GM18502 (cell line): ENCODE measurements around the gene BRPF1.
A peak's percentile ranks its signal among the peaks of the same experiment; 100 is the strongest.
"Not testable (repeated sequence)": the region's sequence is repeated elsewhere in the genome, so short reads cannot be mapped to it uniquely, and the experiment has no call there.

Experiments
- ATAC-seq: cut with Tn5 transposase; IDR thresholded peaks from one replicate; pipeline ENCODE4 v1.9.1; 2021; ENCODE audit warnings: mild to moderate bottlenecking; ENCODE audit not compliant: unreplicated experiment, poor library complexity

BRPF1 gene

DNA sequence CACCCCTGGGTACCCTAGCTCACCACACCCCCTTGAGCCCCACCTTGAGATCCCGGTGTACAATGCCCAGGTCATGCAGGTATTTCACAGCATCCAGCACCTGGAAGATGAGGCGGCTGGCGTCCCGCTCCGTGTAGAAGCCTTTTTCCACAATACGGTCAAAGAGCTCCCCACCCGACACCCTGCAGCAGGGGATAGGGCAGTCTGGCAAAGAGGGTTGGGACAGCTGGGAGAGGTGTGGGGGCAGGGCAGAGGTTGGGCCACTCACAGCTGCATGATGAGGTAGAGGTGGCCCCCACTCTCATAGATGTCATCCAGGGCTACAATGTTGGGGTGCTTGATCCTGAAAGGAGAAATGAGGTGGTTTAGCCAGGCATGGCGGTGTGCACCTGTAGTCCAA is 31.3 kb downstream of the BRPF1 start:
- no peak for ATAC-seq

DNA sequence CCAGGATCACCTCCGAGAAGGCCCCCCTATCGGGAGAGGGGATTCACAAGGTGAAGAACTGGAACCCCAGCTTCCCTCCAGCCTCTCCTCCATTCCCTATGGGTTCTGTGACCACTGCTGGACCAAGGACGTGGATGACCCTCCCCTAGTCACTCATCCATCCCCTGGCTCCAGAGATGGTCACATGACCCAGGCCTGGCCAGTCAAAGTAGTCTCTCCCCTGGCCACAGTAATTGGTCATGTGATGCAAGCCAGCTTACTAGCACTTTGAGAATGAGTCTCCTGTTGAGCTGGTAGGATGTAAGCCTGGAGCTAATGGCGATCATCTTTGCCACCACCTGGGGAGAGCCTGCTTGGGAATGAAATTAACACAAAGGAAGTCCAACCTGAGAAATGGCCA is 34.3 kb downstream of the BRPF1 start:
- no peak for ATAC-seq

DNA sequence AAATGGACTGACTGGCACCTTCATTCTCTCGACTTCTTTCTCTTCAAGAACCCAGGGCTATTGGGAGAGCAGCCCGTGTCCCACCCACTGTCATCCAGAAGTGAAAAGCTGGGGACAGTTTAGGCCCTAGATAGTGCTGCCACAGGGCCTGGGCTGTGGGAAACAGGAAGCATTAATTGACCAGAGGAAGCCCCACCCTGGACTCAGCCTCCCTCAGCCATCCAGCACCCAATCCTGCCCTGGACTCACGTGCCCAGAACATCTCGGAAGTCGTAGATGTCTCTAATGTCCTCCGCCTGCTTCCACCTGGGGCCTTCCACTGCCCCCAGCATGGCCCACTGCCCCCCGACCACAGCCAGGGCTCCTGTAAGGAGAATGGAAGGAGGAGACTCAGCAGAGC is 35.9 kb downstream of the BRPF1 start:
- ATAC-seq, result no peak

- no peak for ATAC-seq
These were observed 36.7 kb downstream of the BRPF1 start for GRCh38 chr3:9768141-9768775.

DNA sequence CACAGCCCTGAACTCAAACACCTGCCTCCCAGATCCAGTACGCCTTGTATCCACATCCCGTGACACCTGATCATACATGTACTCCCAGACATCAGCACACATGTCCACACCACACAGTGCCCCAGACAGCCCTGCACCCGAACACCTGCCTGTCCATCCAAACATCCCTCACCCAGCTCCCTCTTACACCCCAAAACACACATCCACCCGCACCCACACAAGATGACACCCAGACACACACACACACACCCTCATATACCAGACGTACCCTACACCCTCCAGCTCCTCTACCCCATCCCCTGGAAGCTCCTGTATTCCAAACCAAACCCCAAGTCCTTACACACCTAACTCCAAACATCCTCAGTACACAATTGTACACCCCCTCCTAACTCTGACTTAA is 37.5 kb downstream of the BRPF1 start:
- ATAC-seq, result no peak

DNA sequence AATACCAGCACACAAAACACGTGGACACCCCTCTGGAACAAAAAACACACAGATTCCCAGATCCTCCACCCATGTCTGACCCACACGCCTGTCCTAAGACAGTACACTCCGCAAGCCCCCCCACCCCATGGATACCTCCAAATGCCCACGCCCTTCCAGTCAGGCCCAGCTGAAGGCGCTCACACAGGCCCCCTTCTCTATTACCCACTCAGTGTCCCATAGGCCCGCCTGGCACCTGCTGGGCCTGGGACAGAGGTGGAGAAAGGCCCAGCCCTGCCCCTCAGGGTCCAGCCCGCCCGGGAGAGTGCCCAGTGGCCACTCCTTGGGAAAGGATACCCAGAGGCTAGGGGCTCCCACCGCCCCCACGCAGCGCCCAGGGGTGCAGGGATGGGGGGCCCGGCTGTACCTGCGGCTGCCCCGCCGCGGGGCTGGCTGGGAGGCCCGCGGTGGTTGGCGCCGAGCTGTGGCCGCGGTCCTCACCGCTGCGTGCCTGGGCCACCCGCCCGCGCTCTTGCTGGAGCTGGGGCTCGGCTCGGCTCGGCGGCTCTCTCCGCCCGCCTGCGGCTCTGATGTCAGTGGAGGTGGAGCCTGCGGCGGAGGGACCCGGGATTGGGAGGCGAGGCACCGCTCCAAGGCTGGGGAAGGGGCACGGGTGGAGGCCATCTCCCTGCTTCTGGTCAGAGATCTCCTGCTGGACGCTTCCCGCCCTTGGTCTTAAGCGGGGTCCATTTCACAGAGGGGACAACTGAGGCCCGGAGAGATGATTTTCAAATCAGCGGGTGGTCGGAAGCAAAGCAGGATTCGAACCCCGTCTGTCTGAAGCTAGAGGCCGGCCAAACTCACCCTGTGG is 38.1 kb downstream of the BRPF1 start, which contains the start of gene CAMK1:
CAMK1 (minus strand) TSS at position 522 of the 850 bp plus-strand sequence. CDS start 2,198 bp downstream, outside the sequence.
- ATAC-seq, result peak; percentile 64

GRCh38 chr3:9770276-9770812 is 38.8 kb downstream of the BRPF1 start:
- no peak for ATAC-seq

DNA sequence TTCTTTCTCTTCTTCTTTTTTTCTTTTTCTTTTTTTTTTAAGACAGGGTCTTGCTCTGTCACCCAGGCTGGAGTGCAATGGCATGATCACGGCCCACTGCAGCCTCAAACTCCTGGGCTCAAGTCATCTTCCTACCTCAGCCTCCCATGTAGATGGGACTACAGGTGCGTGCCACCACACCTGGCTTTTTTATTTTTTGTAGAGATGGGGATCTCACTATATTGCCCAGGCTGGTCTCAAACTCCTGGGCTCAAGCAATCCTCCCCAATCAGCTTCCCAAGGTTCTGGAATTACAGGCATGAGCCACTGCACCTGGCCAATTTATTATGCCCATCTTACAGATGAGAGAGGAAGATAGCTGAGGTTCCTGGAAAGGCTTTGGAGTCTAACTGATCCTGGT is 39.5 kb downstream of the BRPF1 start:
- ATAC-seq, result not testable (repeated sequence)

DNA sequence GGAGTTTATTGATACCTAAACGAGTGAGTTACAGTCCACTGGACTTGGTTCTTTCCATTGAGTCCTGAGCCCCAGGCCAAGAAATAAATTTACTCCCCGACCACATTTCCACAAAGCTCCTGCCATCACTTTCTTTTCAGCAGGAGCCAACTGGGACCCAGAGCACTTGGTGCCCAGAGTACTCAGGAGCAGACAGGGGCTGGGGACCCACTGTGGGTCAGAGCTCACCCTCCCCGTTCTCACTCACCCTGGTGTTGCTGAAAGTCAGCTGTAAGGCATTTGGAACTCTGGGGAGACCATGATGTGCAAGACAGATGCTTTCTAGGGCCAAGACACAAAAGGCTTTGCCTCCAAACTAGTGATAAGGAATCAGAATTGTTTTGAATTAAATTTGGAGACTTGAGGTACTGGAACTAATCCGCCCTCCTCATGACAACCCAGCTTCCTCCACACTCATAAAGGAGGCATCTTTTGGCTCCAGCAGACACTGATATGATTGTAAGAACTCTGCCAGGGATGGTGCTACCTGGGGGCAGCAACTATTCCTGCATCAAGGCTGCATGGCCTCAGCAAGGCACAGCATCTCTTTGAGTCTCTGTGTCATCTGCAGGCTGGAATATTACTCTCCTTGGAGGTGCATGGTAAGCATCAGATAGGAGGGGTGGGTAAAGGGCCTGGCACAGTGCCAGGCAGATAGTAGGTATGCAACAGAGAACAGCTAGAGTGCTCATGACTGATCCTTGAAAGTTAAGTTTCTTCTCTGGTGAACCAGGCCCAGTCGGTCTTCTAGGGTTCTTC is 45.6 kb downstream of the BRPF1 start:
- no peak for ATAC-seq

DNA sequence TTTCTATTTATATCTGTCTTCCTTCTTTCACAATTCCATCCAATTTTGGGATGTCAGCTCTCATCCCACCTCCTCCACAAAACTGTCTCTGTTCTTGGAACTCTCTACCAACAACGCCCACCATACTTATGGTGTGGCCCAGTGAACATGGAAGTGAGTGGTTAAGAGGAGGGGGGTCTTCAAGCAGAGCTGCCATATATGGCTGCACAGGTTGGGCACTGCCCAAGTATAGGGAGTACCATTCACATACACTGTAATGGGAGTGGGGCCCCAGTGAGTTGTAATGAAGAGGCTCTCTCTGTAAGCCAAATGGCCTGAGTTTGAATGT is 46.1 kb downstream of the BRPF1 start:
- ATAC-seq, result no peak

DNA sequence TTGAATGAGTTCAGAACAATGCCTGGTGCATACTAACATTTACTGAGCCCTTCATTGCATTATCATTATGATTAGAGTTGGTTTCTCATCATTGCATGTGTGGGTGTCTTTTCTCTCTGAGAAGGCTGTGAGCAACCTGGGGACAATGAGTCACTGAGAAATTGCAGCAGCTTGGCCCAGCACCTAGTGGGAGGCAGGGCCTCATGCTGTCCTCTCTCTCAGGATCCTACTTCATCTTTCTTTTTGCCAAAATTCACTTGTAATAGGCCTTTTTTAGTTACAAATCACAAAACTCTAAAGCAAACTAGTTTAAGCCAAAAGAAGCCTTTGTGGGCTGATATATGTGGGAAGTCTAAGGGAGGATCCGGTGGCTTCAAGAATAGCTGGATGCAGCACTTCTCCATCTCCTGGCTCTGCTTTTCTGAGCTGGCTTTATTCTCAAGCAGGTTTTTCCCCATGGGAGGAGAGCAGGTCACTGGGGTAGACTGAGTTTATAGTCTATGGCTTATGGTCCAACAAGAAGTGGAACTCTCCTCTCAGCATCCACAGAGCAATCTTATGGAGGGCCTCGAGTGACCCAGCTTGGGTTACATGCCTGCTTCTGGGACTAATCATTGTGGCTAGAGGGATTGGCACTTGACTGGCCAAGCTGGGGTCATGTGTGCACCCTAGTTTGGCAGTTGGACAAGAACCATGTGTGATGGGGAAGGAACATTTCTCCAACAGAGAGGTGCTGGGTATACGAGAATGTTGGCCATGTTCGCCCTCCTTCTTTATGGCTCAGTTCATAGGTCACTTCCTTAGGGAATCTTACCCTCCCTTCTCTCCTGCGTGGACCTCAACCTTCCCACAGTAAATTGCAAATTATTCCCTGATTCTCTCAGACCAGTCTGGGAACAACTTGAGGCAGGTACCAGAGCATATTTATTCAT is 46.9 kb downstream of the BRPF1 start:
- no peak for ATAC-seq

- ATAC-seq, result no peak
These were observed 47.6 kb downstream of the BRPF1 start for GRCh38 chr3:9779075-9779593.

DNA sequence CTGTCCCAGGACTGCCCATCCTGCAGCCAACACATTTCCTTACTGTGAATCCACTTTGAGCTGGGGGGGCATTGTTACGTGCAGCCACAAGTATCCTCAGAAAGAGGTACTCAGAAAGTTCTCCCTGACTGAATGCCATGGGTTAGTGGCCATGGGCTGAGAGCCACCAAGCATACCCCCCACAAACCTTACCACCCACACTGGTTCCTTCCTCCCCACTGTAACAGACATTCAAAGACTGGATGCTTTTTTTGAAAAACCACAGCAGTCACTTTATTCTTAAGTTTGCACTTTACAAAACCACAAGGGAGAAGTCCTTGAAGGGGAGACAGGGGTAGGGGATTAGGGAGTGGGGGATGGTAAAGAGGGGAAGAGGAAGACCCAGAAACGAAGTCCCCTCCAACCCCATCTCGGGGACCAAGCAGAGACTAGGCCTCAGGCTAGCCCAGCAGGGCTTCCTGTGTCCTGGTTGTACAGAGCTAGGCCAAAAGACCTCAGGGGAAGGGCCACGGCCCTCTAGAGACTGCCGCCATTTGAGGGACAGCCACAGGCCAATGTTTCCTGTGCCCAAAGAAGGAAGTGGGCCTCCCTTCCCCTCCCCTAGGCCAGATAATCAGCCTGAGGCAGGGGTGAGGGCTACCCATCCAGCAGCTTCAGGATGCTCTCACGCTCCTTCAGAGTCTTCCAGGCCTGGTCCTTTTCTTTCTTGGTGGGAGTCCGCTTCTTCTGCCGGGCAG is 48.4 kb downstream of the BRPF1 start:
- peak; percentile 55 for ATAC-seq

GRCh38 chr3:9780458-9780812 is 48.9 kb downstream of the BRPF1 start:
- peak; percentile 13 for ATAC-seq

DNA sequence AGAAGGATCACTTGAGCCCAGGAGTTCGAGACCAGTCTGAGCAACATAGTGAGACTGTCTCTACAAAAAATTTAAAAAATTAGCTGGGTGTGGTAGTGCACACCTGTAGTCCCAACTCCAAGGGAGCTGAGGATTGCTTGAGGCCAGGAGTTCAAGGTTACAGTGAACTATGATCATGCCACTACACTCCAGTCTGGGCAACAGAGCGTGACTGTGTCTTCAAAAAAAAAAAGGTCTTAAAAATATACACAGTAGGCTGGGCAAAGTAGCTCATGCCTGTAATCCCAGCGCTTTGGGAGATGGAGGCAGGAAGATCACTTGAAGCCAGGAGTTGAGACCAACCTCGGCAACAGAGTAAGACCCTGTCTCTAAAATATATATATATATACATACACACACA is 49.4 kb downstream of the BRPF1 start:
- ATAC-seq, result no peak

DNA sequence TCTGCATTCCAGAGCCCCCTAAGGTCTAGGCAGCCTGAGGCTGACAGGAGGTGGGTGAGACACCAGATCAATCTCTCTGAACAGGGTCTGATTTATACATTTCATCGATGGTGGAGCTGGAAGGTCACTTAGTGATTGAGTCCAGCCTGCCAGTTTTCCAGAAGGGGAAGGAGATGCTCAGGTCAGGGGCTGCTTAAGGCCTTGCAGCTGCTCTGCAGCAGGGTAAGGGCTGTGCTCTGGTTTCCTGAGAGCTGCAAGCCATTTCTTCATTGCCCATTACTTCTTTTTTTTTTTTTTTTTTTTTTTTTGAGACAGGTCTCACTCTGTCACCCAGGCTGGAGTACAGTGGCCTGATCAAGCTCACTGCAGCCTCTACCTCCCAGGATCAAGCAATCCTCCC is 50.0 kb downstream of the BRPF1 start:
- ATAC-seq, result no peak

DNA sequence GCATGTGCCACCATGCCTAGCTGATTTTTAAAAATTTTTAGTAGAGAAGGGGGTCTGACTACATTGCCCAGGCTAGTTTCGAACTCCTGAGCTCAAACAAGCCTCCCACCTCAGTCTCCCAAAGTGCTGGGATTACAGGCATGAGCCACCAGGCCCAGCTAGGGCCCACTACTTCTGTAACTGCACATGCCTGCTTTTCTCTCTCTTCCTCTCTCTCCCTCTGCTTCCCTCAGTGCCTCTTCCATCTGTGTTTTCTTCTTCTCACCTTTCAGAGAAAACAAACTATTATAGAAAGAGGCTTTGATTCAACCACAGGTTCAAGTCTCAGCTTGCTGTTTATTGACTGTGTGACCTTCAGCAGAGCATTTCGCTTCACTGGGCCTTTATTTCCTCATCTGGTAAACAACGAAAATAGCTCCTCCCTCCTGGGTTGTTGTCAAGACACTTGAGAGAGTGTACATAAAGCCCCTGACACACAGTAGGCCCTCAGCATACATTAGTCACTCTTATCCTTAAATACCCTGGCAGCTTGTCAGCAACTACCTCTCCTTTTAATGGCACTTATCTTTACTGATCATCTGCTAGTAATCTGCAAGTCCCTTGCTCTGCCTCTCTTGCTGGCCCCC is 50.6 kb downstream of the BRPF1 start:
- no peak for ATAC-seq

GRCh38 chr3:9782770-9783169 is 51.2 kb downstream of the BRPF1 start:
- no peak for ATAC-seq

DNA sequence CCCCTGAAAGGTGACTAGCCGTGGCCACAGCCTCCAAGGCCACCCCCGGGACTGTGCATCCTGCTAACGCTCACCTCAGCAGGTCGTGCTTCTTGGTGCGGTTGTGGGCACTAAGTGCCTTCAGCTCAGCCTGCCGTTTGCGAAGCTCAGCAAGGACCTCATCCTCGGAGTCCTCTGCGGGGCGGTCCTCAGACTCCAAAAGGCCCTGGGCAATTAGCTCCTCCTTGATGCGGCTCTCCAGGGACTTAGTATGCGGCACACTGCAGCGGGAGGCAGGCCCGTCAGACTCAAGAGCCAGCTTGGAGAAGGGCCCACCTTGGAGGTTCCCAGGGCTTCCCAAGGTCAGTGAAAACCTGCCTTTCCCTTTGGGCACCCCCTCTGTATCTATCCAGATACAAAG is 52.4 kb downstream of the BRPF1 start:
- no peak for ATAC-seq
